Activated CD4-positive, CD25-positive, alpha-beta regulatory T cell (primary cell): ENCODE measurements around the gene TMEM44.
"Not testable (repeated sequence)": the region's sequence is repeated elsewhere in the genome, so short reads cannot be mapped to it uniquely, and the experiment has no call there.

ENCODE experiments used
- DNase-seq, 4 experiments: peaks; one replicate each; lab custom pipeline; 2025; lab: John Stamatoyannopoulos, UW

The TMEM44 gene

GRCh38 chr3:194642769-194643168, 9.6 kb upstream of the TMEM44 start:
- no peak for DNase-seq

GRCh38 chr3:194640829-194641228, 7.6 kb upstream of the TMEM44 start:
- DNase-seq, result peak in 2 of 4 experiments; percentile 6 to 9

- DNase-seq, result no peak
Measured at GRCh38 chr3:194638991-194639605, 5.9 kb upstream of the TMEM44 start.

- DNase-seq, result no peak
Measured at GRCh38 chr3:194637541-194638400, 4.6 kb upstream of the TMEM44 start.

- DNase-seq, result no peak
Measured at GRCh38 chr3:194637066-194637465, 3.8 kb upstream of the TMEM44 start.

- no peak for DNase-seq
Measured at GRCh38 chr3:194632809-194633348, 340 bp downstream of the TMEM44 start.

- no peak for DNase-seq
Measured at GRCh38 chr3:194632226-194632808, 902 bp downstream of the TMEM44 start.

- no peak for DNase-seq
Measured at GRCh38 chr3:194631696-194632095, 1.5 kb downstream of the TMEM44 start.

- not testable (repeated sequence) for DNase-seq
Measured at GRCh38 chr3:194630681-194631080, 2.5 kb downstream of the TMEM44 start.

- DNase-seq, result no peak
Measured at GRCh38 chr3:194624956-194625355, 8.3 kb downstream of the TMEM44 start.

- no peak for DNase-seq
Measured at GRCh38 chr3:194623449-194624290, 9.5 kb downstream of the TMEM44 start.

- DNase-seq, result no peak
Measured at GRCh38 chr3:194622621-194623340, 10.4 kb downstream of the TMEM44 start.

- no peak for DNase-seq
Measured at GRCh38 chr3:194621947-194622346, 11.3 kb downstream of the TMEM44 start.

- no peak for DNase-seq
Measured at GRCh38 chr3:194620196-194620595, 13.0 kb downstream of the TMEM44 start.

GRCh38 chr3:194619741-194620140, 13.5 kb downstream of the TMEM44 start:
- no peak for DNase-seq

GRCh38 chr3:194618858-194619608, 14.2 kb downstream of the TMEM44 start:
- DNase-seq, result no peak

GRCh38 chr3:194617827-194618226, 15.4 kb downstream of the TMEM44 start:
- DNase-seq, result no peak

- no peak for DNase-seq
Measured at GRCh38 chr3:194617143-194617671, 16.0 kb downstream of the TMEM44 start.

GRCh38 chr3:194615226-194615625, 18.0 kb downstream of the TMEM44 start:
- no peak for DNase-seq

GRCh38 chr3:194612221-194612620, 21.0 kb downstream of the TMEM44 start:
- no peak for DNase-seq
